HG02759 (cell line): ENCODE measurements around the gene UNC80.

Experiments
- ATAC-seq: cut with Tn5 transposase; IDR thresholded peaks from one replicate; pipeline ENCODE4 v1.9.1; 2021; ENCODE audit warnings: mild to moderate bottlenecking, moderate library complexity; ENCODE audit not compliant: unreplicated experiment

UNC80 gene

DNA sequence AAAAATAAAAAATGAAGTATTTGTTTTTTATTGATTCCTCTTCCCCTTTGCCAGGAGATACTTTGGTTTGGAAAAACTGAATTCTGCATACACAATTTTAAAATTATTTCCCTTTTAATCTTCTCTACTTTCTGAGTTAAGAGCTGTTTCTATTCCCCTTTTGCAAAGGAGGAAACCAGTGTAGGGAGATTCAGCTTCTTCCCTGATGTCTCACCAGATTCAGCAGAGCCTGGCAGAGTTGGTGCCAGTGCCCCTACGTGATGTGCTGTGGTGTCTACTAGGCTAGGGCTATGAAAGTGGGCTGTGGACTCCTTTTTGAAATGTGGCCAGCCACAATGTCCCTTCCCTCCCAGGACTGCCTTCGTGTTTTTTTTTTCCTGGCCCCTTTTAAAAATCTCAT, 233.2 kb downstream of the UNC80 start:
- ATAC-seq = no peak

DNA sequence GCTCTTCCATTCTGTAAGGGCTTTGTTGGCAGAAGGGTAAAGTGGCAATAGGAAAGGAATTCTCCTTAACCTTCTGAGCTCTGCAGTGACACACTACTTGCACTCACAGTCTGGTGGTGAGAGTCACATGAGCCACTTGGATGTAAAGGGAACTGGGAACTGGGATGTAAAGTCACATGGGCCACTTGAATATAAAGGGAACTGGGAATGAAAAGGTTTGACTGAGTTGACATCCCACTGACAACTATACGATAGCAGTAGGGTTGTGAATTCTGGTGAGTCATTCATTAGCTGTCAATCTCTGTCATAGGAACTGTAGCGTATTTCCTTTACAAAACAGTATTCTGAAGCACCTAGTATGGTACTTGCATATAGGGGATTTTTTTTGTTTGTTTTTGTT, 236.3 kb downstream of the UNC80 start:
- ATAC-seq = no peak

DNA sequence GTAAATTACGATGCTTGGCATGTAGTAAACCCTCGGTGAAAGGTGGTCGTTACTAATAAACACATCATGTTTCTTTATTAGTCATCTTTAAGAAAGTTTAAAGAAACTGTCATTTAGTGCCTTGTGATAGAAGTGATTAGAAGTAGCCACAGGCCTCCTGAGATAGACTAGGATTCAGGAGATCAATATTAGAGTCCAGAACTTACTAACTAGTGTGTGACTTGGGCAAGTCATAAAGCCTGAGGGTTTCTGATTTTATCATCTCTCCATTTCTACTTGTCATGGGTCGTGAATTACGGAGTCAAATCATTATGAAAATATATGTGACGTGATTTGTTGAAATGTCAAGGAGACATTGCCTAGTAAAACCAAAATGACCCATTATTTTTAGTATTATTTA, 237.5 kb downstream of the UNC80 start:
- ATAC-seq = no peak

DNA sequence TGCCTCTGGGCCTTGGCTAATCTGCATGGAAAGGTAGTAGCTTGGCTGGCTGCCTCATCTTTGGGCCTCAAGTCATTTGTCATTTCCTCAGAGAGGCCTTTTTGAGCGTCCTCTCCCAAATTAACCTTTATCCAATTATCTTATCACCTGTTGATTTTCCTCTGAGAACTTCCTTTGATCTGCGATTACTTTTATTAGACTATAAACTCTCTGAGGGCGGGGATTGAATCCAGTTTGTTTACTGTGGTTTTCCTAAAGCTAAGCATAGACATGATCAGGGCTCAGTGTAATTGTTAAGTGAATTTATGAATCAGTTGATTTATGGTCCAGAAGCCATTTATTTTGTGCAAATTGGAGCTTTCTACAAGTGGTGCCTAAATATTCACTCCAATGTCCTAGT, 238.3 kb downstream of the UNC80 start:
- no peak for ATAC-seq

DNA sequence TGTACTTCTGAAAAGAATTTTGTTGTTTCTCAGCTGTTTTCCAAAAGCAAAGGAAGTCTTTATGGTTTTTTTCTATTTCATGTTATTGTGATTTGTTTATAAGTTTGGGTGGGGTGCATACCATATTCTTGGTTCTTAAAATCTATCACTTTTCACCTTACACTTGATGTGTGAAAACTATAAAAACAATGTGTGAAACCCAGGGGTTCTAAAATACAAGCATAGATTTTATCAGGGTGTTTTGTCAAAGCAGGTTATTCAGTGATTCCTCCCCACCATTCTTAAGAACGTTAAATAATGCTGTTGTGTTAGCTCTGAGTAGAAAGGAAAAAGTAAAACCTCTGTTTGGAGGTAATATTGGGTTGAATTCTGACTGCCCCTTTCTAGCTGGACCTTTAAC, 248.5 kb downstream of the UNC80 start:
- no peak for ATAC-seq

DNA sequence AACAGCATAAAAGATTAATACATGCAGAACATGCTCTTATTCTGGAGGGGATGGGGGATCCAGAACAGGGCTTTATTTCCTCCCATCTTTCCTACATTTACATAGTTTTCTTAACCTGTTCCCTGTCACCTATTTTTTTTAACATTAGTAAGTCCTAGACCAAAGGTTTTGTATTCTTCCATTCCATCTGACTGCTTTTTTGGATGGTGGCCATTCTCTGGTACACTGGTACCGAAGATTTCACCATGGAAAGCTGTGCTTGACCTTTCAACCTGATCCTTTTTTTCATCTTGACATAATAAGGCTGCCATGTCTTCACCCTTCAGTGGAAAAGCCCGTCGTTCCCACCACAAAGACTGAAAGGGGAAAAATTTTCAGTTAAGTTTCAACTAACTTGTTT, 251.2 kb downstream of the UNC80 start:
- no peak for ATAC-seq

DNA sequence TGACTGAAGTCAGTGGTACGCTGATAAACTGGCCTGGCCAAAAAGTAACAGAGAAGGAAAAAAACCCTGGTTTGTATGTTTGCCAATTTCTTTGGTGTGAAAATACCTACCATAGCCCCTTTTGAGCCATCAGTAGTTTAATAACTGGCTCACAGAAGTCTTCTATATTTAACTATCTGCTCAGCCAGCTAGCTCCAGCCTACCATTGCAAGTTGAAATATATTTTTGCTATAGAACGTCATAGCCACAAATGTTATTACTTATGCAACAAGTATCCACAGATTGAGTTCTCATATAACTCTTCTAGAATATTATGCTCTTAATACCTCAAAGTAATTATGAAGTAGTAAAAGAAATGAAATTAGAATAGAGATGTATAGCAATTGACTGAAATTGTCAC, 256.0 kb downstream of the UNC80 start:
- no peak for ATAC-seq

DNA sequence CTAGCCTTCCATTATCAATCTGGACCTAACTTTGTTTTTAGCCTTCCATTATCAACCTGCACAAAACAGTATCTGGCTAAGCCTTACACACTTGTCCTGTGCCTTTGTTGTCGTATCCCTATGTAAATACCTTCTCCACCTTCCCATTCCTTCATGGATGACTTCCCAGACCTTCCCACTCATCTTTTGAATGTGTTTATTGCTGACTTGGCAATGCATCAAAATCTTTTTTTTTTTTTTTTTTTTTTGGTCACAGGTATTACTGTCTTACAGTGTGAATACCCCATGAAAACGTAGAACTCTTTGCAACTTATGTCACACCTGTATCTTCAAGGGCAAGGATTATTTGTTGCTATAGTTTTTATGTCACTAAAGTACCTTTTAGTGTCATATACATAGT, 256.5 kb downstream of the UNC80 start:
- ATAC-seq = no peak

DNA sequence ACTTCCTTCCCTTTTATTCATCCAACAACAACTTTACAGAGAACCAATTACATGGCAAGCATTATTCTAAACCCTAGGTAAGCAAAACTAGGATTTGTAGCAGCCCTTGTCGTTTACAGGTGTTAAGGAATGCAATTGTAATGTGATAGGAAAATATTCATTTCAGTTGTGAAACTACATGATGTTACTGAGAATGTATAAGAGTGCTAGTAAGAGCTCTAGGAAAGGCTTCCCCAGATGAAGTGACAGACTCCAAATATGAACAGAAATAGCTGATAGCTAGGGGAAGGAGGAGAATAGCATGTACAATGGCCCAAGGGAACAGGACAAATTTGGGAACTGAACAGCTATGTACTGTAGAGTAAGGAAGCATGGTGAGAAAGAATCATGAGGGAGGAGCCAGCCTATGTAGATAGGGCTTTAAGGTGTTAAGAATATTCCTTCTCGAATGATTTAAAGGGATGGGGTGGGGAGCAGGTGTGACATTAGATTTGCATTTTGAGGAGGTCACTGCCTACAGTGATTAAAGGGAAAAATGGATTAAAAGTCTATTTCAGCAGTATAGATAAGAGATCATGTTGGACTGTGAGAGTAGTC, 262.6 kb downstream of the UNC80 start:
- no peak for ATAC-seq

DNA sequence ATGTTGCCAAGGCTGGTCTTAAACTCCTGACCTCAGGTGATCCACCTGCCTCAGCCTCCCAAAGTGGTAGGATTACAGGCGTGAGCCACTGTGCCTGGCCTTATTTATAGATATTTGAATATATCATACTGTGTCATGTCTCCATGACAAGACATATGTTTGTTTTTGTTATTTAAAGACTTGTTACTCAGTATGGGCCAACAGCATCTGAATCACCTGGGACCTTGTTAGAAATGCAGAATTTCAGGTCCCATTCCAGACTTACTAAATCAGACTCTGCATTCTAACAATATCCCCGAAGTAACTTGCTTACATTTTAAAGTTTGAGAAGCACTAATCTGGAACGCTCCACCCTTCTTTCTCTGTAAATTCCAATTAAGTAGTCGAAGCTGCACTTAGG, 264.0 kb downstream of the UNC80 start:
- no peak for ATAC-seq

DNA sequence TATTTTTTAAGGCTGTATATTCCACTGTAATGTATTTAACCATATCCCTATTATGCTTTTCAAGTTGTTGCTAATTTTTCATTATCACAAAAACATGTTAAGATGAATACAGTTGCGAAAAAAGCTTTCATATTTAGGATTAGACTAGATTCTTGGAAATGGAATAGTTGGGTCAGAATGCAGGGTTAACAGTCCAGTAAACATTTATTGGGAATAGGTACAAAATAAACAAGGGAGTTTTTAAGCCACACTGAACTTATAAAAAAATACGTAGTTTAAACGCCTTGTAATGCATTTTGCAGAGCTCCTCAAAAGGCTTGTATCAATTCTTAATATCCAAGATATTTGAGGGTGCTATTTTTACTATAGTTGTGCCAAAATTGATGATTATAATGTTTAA, 266.4 kb downstream of the UNC80 start:
- no peak for ATAC-seq

DNA sequence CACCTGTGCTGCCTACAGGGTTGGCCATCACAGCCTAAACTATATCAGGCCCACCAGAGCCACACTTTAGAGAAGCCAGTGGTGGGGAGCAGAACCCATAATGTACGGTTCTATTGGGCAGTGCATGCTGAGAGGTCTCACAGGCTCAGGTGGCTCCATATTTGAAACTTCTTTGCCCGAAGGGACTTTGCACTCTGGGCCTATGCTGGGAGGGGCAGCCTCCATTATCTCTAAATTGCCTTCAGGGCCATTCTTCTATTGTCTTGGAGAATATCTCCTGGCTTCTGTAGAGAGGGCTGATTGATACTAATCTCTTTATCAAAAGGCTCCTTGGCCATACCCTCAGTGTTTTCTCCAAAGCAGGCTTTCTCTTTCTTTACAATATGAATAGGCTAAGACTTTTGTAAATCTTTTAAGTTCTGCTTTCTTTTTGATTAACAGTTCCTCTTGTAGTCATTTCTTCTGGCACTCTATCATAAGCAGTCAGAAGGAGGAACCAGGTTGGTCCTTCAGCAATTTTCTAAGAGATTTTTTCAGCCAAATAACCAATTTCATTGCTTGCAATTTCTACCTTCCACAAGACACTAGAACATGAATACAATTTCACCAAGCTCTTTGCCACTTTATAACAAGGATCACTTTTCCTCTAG, 275.3 kb downstream of the UNC80 start:
- ATAC-seq = no peak
